ENCODE data around the gene CA9. TPM values are rescaled to one million over a fixed set of nuclear protein-coding genes. Genes with fewer than 3 reads are reported as not detected.

The CA9 gene
- total and polyA plus RNA-seq, 9 of the 15 experiments (the other 6 are each of a cell fraction or from before 2014, with no cell fraction given) = 0.15 to 10.6 (median 0.60) TPM; not detected in 4

GRCh38 chr9:35728041-35728971 is 54.6 kb downstream of the CA9 start (continued):
- no peak for TF ChIP-seq RREB1 (CRISPR knock-in tag; IDR thresholded peaks at IDR 0.05)
- TF ChIP-seq ZC3H8 (IDR thresholded peaks at IDR 0.05) = no peak
- TF ChIP-seq HES1 (IDR thresholded peaks at IDR 0.05; ENCODE audit: low read depth) = peak; percentile 60; the same call in 1 of the 2 replicates
- peak; percentile 81; the same call in 1 of the 2 replicates for TF ChIP-seq CTBP1 (IDR thresholded peaks at IDR 0.05; ENCODE audit: borderline replicate concordance)
- peak; percentile 77 to 90 for TF ChIP-seq KDM1A (IDR thresholded peaks at IDR 0.05)
- peak; percentile 78 to 85 for TF ChIP-seq TRIM24 (IDR thresholded peaks at IDR 0.05)
- TF ChIP-seq EP400 (IDR thresholded peaks at IDR 0.05) = peak; percentile 62; the same call in 1 of the 2 replicates
- peak; percentile 71 for TF ChIP-seq HDAC3 (IDR thresholded peaks at IDR 0.05; ENCODE audit: borderline replicate concordance, partially characterized antibody)
- TF ChIP-seq C11orf30 (IDR thresholded peaks at IDR 0.05; ENCODE audit: low read depth) = peak; percentile 77
- peak; percentile 95 for TF ChIP-seq SMARCA4 (IDR thresholded peaks at IDR 0.05)
- peak; percentile 78 for TF ChIP-seq POLR2H (tag; IDR thresholded peaks at IDR 0.05; ENCODE audit: low read depth)
- no peak for TF ChIP-seq SNRNP70 (optimal IDR thresholded peaks at IDR 0.05; ENCODE audit: low read depth, low read length)
- TF ChIP-seq CBFB (CRISPR knock-in tag; IDR thresholded peaks at IDR 0.05) = no peak
- TF ChIP-seq COPS2 (conservative IDR thresholded peaks at IDR 0.05) = no peak
- TF ChIP-seq POLR3A (IDR thresholded peaks at IDR 0.05; ENCODE audit: borderline replicate concordance, extremely low read depth, insufficient read depth, insufficient read length) = no peak
- TF ChIP-seq HDAC1 (IDR thresholded peaks at IDR 0.05) = peak; percentile 40 to 91; a peak in 2 of 4 replicates
- peak; percentile 73; the same call in 1 of the 2 replicates for TF ChIP-seq BCOR (IDR thresholded peaks at IDR 0.05)
- TF ChIP-seq CREBBP (IDR thresholded peaks at IDR 0.05; ENCODE audit: low read depth, low read length) = no peak
- no peak for TF ChIP-seq KLF1 (tag; IDR thresholded peaks at IDR 0.05)
- no peak for TF ChIP-seq ZNF76 (CRISPR knock-in tag; IDR thresholded peaks at IDR 0.05; ENCODE audit: borderline replicate concordance)
- TF ChIP-seq CREB5 (CRISPR knock-in tag; IDR thresholded peaks at IDR 0.05) = no peak

Data from K562 (cell line).